ENCODE measurements around the gene PRR20C.

- no peak for TF ChIP-seq CTCF (IDR thresholded peaks at IDR 0.05 in 8 of 11, conservative IDR thresholded peaks at IDR 0.05 in 3 of 11)
- TF ChIP-seq POLR2A (IDR thresholded peaks at IDR 0.05), result no peak
Measured at GRCh38 chr13:57137585-57137984, 16.3 kb upstream of the PRR20C start.
